Ascending aorta (tissue), 2 donors: ENCODE results near the gene DOCK6. TPM values are rescaled to one million over a fixed set of nuclear protein-coding genes. Genes with fewer than 3 reads are reported as not detected.

ENCODE experiments used
- DNase-seq, 2 donors: peaks; one replicate each; pipeline ENCODE4 v3.0.0-alpha.2; 2019; ENCODE audit warnings: low spot score in 2 of 2
- H3K27ac ChIP-seq, 2 donors: fragments of 200-600 bp; sonication (generic); one replicate each; pipeline ENCODE4 v1.5.1; 2016 to 2017; ENCODE audit warnings: mild to moderate bottlenecking in 1 of 2
- H3K27me3 ChIP-seq: fragments of 200-600 bp; sonication (generic); one replicate; pipeline ENCODE4 v1.5.1; 2017
- H3K36me3 ChIP-seq, 2 donors: fragments of 200-600 bp; sonication (generic); one replicate each; pipeline ENCODE4 v1.5.1; 2016
- H3K4me1 ChIP-seq, 2 donors: fragments of 200-600 bp; sonication (generic); one replicate each; pipeline ENCODE4 v1.5.1; 2016 to 2017; ENCODE audit warnings: mild to moderate bottlenecking in 1 of 2
- H3K4me3 ChIP-seq, 2 donors: fragments of 200-600 bp; sonication (generic); one replicate each; pipeline ENCODE4 v1.5.1; 2016 to 2017; ENCODE audit warnings: mild to moderate bottlenecking in 1 of 2
- H3K9me3 ChIP-seq, 2 donors: fragments of 200-600 bp; sonication (generic); one replicate each; pipeline ENCODE4 v1.5.1; 2016
- intact Hi-C: fragments of 100-400 bp; cut with DNase I; formaldehyde crosslinking; loops from one replicate; pipeline ENCODE4 v1.15.1; 2023
- total RNA-seq: library from RNA; depleted of rRNA; stranded (reverse); fragments of >200 nt; gene quantifications from one replicate; pipeline ENCODE4 v1.1.0, GENCODE V29; 2016
- TF ChIP-seq, protein P1 (sequence below), 3 experiments: fragments of 200-600 bp in 2 of 3; fragments of 450-650 bp in 1 of 3; sonication (generic) in 2 of 3; IDR thresholded peaks; one replicate each; pipeline ENCODE4 v1.5.1; 2016 to 2019; ENCODE audit warnings: antibody characterized with exemption in 3 of 3, mild to moderate bottlenecking in 1 of 3, moderate library complexity in 1 of 3

The DOCK6 gene
- total RNA-seq, 1 donor from 2014 or later: 140 TPM

DNA sequence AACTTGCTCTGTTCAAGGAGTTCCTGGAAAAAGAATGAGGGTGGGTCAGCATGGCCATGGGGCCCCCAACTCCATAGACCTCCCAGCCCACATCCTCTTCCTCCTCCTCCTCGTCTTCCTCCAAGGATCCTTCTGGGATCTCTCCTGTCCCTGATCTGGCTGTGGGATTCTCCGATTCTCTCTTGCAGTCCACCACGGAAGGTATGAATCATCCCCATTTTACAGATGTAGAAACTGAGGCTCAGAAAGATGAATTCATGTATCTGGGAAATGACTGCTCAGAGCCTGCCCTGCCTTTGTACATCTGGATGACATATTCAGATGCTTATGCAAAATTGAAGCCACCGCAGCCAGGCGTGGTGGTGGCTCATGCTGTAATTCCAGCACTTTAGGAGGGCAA lies 62.8 kb downstream of the DOCK6 start:
- Histone ChIP-seq H3K9me3 (no peaks in the 10 kb centered on the region), H3K4me1 (peaks cover 14 to 27% of the 10 kb centered on the region in 2 donors), H3K27ac (peak overlapping the region; percentile 60 to 89), H3K4me3 (no peak overlapping the region), H3K27me3 (no peaks in the 10 kb centered on the region), H3K36me3 (peaks cover 0 to 7% of the 10 kb centered on the region in 2 donors)
- intact Hi-C loops: no loop called here
- TF ChIP-seq, protein P1, sequence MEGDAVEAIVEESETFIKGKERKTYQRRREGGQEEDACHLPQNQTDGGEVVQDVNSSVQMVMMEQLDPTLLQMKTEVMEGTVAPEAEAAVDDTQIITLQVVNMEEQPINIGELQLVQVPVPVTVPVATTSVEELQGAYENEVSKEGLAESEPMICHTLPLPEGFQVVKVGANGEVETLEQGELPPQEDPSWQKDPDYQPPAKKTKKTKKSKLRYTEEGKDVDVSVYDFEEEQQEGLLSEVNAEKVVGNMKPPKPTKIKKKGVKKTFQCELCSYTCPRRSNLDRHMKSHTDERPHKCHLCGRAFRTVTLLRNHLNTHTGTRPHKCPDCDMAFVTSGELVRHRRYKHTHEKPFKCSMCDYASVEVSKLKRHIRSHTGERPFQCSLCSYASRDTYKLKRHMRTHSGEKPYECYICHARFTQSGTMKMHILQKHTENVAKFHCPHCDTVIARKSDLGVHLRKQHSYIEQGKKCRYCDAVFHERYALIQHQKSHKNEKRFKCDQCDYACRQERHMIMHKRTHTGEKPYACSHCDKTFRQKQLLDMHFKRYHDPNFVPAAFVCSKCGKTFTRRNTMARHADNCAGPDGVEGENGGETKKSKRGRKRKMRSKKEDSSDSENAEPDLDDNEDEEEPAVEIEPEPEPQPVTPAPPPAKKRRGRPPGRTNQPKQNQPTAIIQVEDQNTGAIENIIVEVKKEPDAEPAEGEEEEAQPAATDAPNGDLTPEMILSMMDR (IDR thresholded peaks at IDR 0.05): no peak
- DNase-seq: no peak

DNA sequence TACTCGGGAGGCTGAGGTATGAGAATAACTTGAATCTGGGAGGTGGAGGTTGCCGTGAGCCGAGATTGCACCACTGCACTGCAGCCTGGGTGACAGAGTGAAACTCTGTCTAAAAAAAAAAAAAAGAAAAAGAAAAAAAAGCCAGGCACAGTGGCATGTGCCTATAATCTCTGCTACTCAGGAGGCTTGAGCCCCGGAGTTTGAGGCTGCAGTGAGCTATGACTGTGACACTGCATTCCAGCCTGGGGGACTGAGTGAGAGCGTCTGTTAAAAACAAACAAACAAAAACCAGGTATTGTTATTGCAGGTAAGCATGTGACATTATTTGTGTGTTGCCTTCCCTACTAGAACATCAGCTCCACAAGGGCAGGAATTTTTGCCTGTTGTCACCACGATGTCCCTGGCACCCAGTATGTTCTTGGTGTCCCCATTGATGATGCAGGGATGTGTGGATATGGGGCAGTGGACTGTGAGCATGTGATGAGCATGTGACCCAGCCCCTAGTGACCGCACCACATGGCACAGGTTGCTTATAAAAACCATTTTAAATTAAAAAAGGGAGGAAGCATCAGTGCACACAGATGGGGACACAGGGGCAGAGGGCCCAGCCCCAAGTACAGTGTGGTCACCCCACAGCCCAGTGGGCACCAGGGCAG lies 63.4 kb downstream of the DOCK6 start:
- no peaks in the 10 kb centered on the region for H3K9me3 ChIP-seq
- H3K27me3 ChIP-seq: no peaks in the 10 kb centered on the region
- no peak for DNase-seq
- H3K4me3 ChIP-seq: no peak overlapping the region
- TF ChIP-seq, protein P1 (IDR thresholded peaks at IDR 0.05): no peak
- H3K36me3 ChIP-seq: peaks cover 5 to 13% of the 10 kb centered on the region in 2 donors
- peaks cover 14 to 27% of the 10 kb centered on the region in 2 donors for H3K4me1 ChIP-seq
- intact Hi-C loops: no loop called here
- H3K27ac ChIP-seq: peak overlapping the region; percentile 83 to 89

DNA sequence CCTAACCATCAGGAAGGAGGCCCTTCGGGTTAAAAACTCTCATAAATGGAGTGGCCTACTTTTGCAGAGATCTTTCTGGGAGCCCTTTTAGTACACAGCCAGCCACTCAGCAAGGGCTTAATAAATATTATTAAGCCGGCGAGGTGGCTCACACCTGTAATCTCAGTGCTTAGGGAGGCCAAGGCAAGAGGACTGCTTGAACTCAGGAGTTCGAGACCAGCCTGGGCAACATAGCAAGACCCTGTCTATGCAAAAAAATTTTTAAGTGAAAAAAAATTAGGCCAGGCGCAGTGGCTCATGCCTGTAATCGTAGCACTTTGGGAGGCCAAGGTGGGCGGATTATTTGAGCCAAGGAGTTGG lies 64.2 kb downstream of the DOCK6 start:
- intact Hi-C loops: no loop called here
- no peaks in the 10 kb centered on the region for H3K9me3 ChIP-seq
- peak overlapping the region in 1 of 2 donors; percentile 67 for H3K4me3 ChIP-seq
- peaks cover 13 to 20% of the 10 kb centered on the region in 2 donors for H3K36me3 ChIP-seq
- no peak for DNase-seq
- TF ChIP-seq, protein P1 (IDR thresholded peaks at IDR 0.05): no peak
- H3K4me1 ChIP-seq: peaks cover 21 to 32% of the 10 kb centered on the region in 2 donors
- no peaks in the 10 kb centered on the region for H3K27me3 ChIP-seq
- peak overlapping the region; percentile 83 to 89 for H3K27ac ChIP-seq

DNA sequence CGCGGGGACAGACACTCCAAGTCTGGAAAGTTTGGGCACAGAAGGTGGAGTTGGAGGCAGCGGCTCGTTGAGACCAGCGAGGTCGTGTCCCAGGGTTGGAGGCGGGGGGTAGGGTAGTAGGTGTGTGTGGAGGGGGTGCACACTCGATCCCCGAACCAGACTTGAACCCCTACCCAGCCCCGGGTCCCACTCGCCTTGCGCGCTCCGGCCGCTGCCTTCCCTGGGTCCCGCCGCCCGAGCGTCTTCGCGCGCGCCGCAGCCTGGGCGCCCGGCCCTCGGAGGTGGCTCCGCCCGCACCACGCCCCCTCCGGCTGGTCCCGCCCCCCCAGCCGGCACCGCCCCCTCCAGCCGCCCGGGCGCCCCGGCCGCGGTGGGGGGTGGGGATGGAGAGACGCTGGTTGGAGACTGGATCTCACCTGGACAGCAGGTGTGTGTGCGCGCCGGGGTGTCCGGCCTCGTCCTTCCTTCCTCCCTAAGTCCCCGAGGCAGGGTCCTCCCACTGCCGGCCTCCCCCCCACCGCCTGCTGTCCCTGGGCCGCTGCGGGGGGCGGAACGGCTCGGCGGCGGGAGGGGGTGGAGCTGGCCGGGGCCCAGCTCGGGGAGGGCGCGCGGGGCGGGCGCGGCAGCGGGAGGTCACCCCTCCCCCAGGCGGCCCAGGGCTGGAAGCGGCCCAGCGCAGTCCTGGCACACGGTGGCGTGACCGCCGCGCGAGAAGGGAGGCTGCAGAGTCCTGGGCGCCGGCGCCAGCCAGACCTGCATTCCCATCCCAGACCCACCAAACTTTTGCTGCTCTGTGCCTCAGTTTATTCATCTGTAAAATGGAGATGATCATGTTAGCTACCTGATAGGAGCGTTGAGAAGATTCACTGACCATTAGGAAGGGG lies 64.8 kb downstream of the DOCK6 start, which contains the start of gene KANK2:
Gene KANK2 (minus strand): TSS at position 255 of the 884 bp plus-strand sequence. CDS start 3,034 bp downstream, outside the sequence.
- Histone ChIP-seq H3K36me3 (peaks cover 19 to 26% of the 10 kb centered on the region in 2 donors), H3K4me3 (peak within 1 kb of the TSS; percentile 67), H3K27me3 (no peaks in the 10 kb centered on the region), H3K27ac (peak within 1 kb of the TSS; percentile 83 to 89), H3K4me1 (peaks cover 22 to 33% of the 10 kb centered on the region in 2 donors), H3K9me3 (no peaks in the 10 kb centered on the region)
- intact Hi-C loops: loop anchor here (2.0 kb wide), 2 partner anchors 33 to 55 kb away; no protein-coding TSS in a partner anchor
- TF ChIP-seq, protein P1 (IDR thresholded peaks at IDR 0.05): no peak
- peak; percentile 39 to 88 for DNase-seq

DNA sequence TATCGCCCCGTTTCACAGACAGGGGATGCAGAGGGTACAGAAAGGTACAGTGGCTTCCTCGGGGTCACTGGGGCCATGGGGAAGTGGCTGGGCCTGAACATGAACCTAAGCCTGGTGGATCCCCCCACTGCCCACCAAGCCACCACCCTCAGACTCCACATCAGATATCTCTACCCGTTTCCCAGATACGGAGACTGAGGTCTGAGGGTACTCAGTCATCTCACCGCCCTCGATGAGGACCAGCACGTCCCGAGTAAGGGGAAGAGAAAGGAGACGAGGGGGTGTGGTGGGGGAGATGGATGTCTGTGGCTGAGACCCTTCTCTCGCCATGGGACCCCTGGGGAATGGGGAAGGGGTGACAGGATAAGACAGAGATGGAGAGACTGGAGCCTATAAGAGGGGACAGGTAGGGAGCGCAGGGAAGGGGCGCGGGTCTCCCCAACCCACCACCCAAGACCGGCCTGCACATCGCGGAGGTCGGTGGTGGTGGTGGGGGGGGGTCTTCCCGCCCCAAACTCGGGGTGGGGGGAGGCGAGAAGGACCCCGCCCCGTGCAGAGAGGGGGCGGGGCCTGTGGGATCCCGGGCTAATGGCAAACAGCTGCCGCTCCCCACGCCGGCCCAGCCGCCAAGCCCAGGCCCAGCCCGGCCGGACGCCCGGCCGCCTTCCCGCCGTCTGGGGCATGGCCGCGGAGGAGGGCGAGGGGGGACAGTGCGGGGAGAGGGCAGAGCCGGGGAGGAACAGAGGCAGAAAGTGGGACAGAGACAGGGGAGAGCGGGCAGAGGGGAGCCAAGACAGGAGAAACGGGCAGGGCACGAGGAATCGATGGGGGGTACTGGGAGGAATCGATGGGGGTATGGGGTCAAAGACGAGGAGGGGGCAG lies 65.7 kb downstream of the DOCK6 start:
- peak overlapping the region; percentile 83 to 89 for H3K27ac ChIP-seq
- intact Hi-C loops: loop anchor here (2.0 kb wide), 2 partner anchors 32 to 54 kb away; no protein-coding TSS in a partner anchor
- no peaks in the 10 kb centered on the region for H3K27me3 ChIP-seq
- H3K4me3 ChIP-seq: peak overlapping the region; percentile 67
- DNase-seq: no peak
- peaks cover 26 to 35% of the 10 kb centered on the region in 2 donors for H3K36me3 ChIP-seq
- no peaks in the 10 kb centered on the region for H3K9me3 ChIP-seq
- TF ChIP-seq, protein P1 (IDR thresholded peaks at IDR 0.05): no peak
- H3K4me1 ChIP-seq: peaks cover 27 to 29% of the 10 kb centered on the region in 2 donors
